Immature natural killer cell (primary cell): ENCODE data around the gene MMP24OS. TPM values are rescaled to one million over a fixed set of nuclear protein-coding genes. Genes with fewer than 3 reads are reported as not detected.

Source experiments
- DNase-seq, 3 donors: peaks; one replicate each; pipeline ENCODE4 v3.0.0; 2022; ENCODE audit warnings: mixed read lengths in 1 of 3
- H3K27ac Mint-ChIP-seq, 6 donors: one replicate each; pipeline ENCODE4 v1.8.0; 2020; ENCODE audit warnings: mixed read lengths in 6 of 6, mild to moderate bottlenecking in 5 of 6, inconsistent platforms in 4 of 6, moderate library complexity in 3 of 6
- H3K27me3 Mint-ChIP-seq, 3 donors: one replicate each; pipeline ENCODE4 v1.8.0; 2020 to 2021; ENCODE audit warnings: low read depth in 3 of 3, mild to moderate bottlenecking in 3 of 3, mixed read lengths in 3 of 3, moderate library complexity in 3 of 3, inconsistent platforms in 1 of 3
- H3K36me3 Mint-ChIP-seq, 3 donors: one replicate each; pipeline ENCODE4 v1.8.0; 2020; ENCODE audit warnings: mixed read lengths in 3 of 3, inconsistent platforms in 2 of 3, mild to moderate bottlenecking in 2 of 3
- H3K4me1 Mint-ChIP-seq, 2 donors: one replicate each; pipeline ENCODE4 v1.8.0; 2020; ENCODE audit warnings: inconsistent platforms in 2 of 2, mild to moderate bottlenecking in 2 of 2, mixed read lengths in 2 of 2, moderate library complexity in 1 of 2
- H3K4me3 Mint-ChIP-seq, 5 donors: one replicate each; pipeline ENCODE4 v1.8.0; 2020; ENCODE audit warnings: mild to moderate bottlenecking in 5 of 5, mixed read lengths in 5 of 5, inconsistent platforms in 3 of 5, moderate library complexity in 3 of 5
- H3K9me3 Mint-ChIP-seq, 6 donors: one replicate each; pipeline ENCODE4 v1.8.0; 2020; ENCODE audit warnings: mild to moderate bottlenecking in 6 of 6, mixed read lengths in 6 of 6, inconsistent platforms in 4 of 6, moderate library complexity in 3 of 6
- polyA plus RNA-seq, 3 donors: library from polyadenylated mRNA; unstranded; fragments of 300-500 nt; fragmentation: Illumina TruSeq; gene quantifications; one replicate each; pipeline ENCODE4 v1.2.3, GENCODE V29; 2021

Gene MMP24OS
- polyA plus RNA-seq, 3 donors from 2014 or later, result 5.1 to 22.2 (median 17.7) TPM

DNA sequence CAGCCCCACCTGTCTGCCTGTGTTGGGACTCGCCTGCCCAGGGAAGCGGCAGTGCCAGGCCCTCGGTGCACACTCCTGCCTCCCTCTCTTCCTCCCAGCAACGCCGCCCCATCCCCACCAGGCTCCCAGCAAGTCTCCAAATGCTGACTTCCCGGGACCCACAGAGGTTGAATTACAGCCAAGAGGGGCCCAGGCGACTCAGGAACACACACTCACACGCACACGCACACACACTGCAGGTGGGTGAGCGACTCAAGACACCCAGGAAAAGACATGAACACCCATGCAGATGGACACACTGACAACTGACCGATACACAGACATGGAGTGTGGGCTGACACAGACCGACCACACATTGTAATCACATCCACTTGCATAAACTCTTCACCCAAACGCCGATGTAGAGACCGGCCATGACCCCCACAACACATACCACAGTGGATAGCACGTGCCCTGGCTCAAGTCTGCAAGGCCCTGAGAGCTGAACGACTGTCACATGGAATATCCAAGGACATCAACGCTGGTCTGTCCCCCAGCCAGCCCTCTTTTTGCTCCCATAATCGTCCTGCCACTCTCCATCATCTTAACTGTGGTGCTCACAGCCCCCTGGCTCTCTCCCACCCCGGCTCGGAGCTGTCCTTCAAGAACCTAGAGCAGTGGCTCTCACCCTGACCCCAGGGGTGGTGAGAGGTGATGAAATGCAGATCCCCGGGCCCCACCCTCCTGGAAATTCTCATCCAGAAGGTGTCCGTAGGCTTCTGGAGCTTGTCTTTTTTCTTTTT is 14.8 kb upstream of the MMP24OS start:
- H3K27me3 Mint-ChIP-seq, result peaks cover 5 to 8% (median 5%) of the 10 kb centered on the region in 3 donors
- DNase-seq, result no peak
- peaks cover 0 to 5% of the 10 kb centered on the region in 2 donors for H3K4me1 Mint-ChIP-seq
- H3K36me3 Mint-ChIP-seq, result no peaks in the 10 kb centered on the region
- no peak overlapping the region for H3K4me3 Mint-ChIP-seq
- H3K27ac Mint-ChIP-seq, result no peak overlapping the region
- no peaks in the 10 kb centered on the region for H3K9me3 Mint-ChIP-seq

DNA sequence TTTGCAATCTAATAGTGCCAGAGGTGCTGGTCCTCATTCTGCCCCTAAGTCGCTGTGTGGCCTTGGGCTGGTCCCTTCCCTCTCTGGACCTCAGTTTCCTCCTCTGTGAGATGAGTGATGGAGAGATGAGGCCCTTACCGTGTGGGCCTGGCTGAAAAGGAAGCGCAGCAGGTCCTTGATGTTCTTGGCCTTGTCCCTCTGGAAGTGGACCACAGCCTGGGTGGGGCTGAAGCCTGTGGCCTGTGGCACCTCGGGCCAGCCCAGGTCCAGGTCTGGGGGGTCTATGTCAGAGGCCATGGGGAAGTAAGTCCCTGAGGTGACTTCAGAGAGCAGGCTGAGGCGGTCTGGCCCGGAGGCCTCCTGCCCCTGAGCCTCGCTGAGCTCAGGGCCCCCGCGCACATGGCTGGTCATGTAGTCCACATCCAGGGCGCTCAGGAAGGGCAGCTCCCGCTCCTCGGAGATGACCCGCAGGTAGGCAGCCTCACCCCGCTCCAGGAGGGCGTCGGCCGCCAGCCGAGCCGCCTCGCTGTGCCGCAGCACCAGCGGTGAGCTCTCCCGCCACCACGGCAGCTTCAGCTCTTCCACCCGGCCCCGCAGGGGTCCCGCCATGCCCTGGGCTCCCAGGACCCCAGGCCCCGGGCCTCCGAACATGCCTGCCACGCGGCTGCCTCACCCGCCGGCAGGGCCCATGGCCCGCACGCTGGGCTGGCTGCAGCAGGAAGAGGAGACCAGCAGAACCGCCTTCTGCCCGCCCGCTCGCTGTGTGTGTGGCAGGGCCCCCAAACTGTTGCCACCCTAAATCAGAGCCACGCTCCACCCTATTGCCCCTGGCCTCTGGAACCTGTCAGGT is 14.0 kb upstream of the MMP24OS start, which contains the start of gene FAM83C:
TSS of gene FAM83C (minus strand) at position 772 of the 850 bp plus-strand sequence. CDS start at position 651, 121 bp downstream.
- H3K9me3 Mint-ChIP-seq, result no peaks in the 10 kb centered on the region
- H3K36me3 Mint-ChIP-seq, result no peaks in the 10 kb centered on the region
- H3K27me3 Mint-ChIP-seq, result peaks cover 5 to 8% (median 5%) of the 10 kb centered on the region in 3 donors
- no peak within 1 kb of the TSS for H3K27ac Mint-ChIP-seq
- no peak within 1 kb of the TSS for H3K4me3 Mint-ChIP-seq
- peaks cover 0 to 5% of the 10 kb centered on the region in 2 donors for H3K4me1 Mint-ChIP-seq
- DNase-seq, result no peak

DNA sequence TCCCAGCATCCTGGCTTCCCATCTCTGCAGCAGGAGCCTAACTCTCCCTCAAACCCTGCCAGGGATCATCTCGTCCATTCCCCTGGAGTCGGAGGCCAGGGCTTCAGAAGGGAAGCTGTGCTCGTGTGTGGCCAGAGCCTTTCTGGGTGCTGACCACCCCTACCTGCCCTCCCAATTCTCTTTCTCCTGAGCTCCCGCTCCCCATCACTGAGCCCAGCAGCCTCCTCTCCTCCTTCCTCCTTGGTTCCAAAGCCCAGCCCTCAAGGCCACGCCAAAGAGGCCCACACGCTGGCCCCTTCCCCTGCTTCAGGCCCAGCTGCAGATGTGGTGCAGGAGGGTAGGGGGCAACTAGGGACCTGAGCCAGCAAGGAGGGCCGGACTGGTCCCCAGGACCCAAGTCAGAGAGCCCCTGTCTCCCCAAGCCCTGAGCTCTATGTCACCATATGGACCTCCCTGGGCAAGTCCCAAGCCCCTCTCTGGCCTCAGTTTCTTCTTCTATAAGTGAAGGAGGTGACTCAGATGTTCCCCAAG is 13.0 kb upstream of the MMP24OS start:
- Mint-ChIP-seq H3K27ac (no peak overlapping the region), H3K9me3 (no peaks in the 10 kb centered on the region), H3K27me3 (peaks cover 5% of the 10 kb centered on the region in 3 donors), H3K36me3 (no peaks in the 10 kb centered on the region), H3K4me3 (no peak overlapping the region), H3K4me1 (peaks cover 2 to 8% of the 10 kb centered on the region in 2 donors)
- DNase-seq, result no peak

DNA sequence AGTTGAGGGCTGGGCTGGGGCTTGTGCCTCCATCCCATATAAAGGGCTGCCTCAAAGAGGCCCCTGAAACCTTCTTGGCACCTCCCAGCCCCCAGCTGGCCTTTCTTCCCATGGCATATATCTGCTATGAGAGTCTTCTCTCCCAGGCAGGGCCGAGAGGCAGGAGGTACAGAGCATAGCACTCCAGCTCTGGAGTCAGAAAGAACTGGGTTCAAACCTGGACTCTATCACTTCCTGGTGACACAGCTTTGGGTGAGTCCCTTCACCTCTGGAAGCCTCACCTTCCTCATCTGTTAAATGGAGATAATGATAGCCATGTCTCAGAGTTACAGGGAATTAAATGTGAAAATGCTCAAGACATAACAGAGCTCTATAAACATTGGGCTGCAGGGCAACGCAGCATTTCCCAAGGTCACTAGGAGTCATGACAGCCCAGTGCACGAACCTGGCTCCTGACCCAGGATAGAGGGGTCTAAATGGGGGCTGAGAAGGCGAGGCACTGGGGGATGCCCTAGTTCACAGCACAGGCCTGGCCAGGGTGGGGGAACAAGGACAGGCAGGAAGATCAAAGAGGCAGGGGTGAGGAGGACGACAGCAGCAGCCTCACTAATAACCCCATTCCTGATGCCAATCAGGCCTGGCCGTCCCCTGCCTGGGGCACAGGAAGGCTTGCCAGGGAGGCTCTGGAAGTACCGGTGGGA is 12.4 kb upstream of the MMP24OS start:
- no peak overlapping the region for H3K4me3 Mint-ChIP-seq
- no peaks in the 10 kb centered on the region for H3K36me3 Mint-ChIP-seq
- no peak overlapping the region for H3K27ac Mint-ChIP-seq
- peaks cover 3 to 5% (median 5%) of the 10 kb centered on the region in 3 donors for H3K27me3 Mint-ChIP-seq
- no peak for DNase-seq
- no peaks in the 10 kb centered on the region for H3K9me3 Mint-ChIP-seq
- peaks cover 8 to 11% of the 10 kb centered on the region in 2 donors for H3K4me1 Mint-ChIP-seq

DNA sequence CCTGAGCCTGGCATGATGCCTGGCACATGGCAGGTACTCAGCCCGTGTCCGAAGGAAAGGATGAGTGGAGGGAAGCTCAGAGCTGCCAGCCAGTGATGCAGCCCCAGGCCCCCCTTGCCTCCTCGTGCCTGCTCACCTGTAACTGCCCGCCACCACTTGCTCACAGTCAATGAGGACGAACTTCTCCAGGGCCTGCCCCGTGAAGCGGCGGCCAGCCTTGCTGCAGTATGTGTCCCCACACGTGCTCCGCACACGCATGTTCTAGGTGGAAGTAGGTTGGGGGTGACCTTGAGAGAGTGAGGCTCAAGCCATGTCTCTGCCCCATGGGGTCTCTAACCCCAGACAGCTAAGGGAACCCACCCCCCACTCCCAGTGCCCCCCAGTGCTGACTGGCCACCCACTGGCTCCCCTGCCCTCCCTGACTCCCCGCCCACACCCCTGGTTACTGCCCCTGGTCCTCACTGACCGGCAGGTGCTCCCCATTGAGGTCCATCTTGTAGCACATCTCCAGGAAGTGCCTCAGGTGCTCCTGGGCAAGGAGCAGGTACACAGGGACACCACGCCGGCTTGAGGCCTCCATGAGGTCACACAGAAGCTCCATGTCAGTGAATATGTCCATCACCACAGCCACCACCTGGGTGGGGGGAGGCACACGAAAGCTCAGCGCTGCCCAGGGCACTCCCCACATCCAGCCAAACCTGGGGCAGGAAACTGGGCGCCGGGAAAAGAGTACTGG is 10.6 kb upstream of the MMP24OS start:
- no peaks in the 10 kb centered on the region for H3K9me3 Mint-ChIP-seq
- no peaks in the 10 kb centered on the region for H3K36me3 Mint-ChIP-seq
- peaks cover 3 to 5% (median 3%) of the 10 kb centered on the region in 3 donors for H3K27me3 Mint-ChIP-seq
- H3K4me3 Mint-ChIP-seq, result no peak overlapping the region
- DNase-seq, result no peak
- H3K27ac Mint-ChIP-seq, result no peak overlapping the region
- H3K4me1 Mint-ChIP-seq, result peaks cover 19 to 22% of the 10 kb centered on the region in 2 donors

DNA sequence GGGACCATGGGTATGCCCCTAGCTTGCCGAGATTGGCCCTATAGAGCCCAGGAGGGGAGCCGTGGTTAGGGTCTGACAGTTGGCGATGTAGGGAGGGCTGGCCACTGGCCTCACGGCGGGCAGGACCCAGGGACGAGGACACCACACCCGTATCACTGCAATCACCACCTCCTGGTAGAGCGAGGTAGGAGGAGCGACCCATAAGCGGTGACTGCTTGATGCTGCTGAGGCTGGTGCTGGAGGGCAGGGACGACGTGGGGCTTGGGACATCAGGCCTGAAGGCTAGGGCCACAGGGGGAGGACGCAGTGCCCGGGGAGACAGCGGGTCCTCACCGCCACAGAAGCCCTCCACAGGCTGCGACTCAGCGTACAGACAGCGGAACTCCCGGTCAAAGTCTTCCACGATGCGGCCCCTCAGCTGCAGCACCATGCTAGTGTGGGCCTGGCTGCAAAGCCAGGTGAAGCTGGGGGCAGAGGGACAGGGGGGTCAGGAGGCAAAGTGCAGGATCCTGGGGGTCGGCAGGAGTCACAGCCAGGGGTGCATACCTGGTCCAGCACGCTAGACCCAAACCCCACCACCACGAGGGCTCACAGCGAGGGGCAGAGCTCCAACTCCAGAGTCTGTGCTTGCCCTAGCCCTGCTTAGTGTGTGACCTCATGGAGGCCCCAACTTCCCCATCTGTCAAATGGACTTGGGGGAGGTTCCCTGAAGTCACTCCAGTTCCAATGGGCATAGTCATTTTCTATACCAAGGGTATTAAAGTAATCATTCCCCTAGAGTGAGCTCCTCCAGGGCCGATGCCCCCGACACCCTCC is 9.8 kb upstream of the MMP24OS start:
- Mint-ChIP-seq H3K4me3 (no peak overlapping the region), H3K36me3 (peaks cover 0 to 3% (median 0%) of the 10 kb centered on the region in 3 donors), H3K4me1 (peaks cover 23 to 28% of the 10 kb centered on the region in 2 donors), H3K27ac (no peak overlapping the region), H3K9me3 (no peaks in the 10 kb centered on the region), H3K27me3 (peaks cover 2 to 5% (median 3%) of the 10 kb centered on the region in 3 donors)
- no peak for DNase-seq

DNA sequence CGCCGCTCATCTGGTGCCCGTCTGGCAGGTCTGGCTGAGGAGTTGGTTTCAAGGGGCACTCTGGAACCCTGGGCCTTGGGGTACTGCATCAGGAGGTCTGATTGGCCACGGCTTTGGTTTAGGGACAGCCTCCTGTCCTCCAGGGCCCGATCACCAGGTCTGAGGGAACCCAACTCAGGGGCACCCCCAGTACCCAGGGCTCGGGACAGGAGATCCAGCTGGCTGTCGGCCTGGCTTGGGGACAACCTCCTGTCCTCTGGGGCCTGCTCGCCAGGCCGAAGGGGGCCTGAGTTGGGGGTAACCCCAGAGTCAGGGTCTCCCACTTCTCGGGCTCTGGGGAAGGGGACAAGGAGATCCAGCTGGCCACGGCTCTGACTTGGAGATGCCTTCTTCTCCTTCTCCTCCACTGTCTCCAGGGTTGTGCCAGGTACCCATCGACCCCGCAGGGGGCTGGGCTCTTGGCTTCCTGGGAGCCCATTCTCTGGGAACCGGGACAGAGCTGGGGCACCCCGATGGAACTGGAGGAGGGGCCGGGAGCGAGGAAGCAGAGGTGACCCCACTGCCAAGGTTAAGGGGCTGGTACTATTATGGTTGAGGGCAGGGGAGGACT is 9.1 kb upstream of the MMP24OS start:
- Mint-ChIP-seq H3K9me3 (no peaks in the 10 kb centered on the region), H3K27ac (no peak overlapping the region), H3K27me3 (peaks cover 0 to 3% (median 0%) of the 10 kb centered on the region in 3 donors), H3K4me1 (peaks cover 26 to 31% of the 10 kb centered on the region in 2 donors), H3K4me3 (no peak overlapping the region), H3K36me3 (peaks cover 0 to 3% (median 3%) of the 10 kb centered on the region in 3 donors)
- no peak for DNase-seq

DNA sequence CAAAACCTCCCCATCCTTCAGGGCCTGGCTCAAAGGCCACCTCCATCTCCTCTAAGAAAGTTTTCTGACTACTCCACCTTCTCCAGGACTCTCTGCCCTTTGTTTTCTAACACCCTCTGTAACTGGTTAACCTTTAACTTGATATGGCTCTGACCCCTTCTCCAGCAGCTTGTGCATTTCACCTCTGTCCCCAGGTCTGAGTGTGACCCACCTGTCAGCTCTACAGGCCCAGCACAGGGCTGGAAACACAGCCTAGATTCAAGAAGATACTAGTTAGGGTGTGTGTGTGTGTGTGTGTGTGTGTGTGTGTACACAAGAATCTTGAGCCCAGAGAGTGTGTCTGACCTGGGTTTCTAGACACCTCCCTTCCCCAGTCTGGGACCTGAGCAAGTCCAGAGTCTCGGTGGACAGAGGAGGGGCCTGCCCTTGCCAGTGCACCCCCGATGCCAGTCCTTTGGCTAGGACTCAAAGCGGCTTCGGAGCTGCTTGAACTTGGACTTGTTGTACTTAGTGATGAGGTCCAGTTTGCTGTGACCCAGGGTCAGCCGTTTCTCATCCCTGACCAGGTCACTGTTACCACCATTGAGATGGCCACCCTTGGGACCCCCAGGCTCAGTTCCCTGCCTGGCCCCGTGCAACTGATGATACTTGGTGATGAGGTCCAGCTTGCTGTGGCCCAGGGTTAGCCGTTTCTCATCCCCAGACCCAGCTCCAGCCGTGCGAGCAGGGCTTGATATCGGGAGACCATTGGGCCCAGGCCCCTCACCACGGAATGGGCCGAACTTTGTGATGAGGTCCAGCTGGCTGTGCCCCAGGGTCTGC is 8.4 kb upstream of the MMP24OS start:
- H3K27me3 Mint-ChIP-seq, result peaks cover 0 to 3% (median 0%) of the 10 kb centered on the region in 3 donors
- H3K36me3 Mint-ChIP-seq, result peaks cover 0 to 6% (median 3%) of the 10 kb centered on the region in 3 donors
- DNase-seq, result no peak
- H3K27ac Mint-ChIP-seq, result peak overlapping the region; percentile 56 to 95 (median 78)
- no peaks in the 10 kb centered on the region for H3K9me3 Mint-ChIP-seq
- H3K4me3 Mint-ChIP-seq, result peak overlapping the region; percentile 71 to 96 (median 85)
- H3K4me1 Mint-ChIP-seq, result peaks cover 26 to 36% of the 10 kb centered on the region in 2 donors

DNA sequence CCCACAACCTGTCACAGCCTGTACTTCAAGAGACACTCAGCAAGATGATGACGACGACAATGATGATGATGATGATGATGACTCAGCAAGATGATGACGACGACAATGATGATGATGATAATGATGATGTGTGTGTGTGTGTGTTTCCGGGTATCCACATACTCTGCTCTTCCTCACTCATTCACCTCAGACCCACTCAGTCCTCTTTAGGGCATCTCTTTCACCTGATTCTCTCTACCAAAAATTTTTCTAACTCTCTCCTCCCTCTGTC is 7.8 kb upstream of the MMP24OS start:
- Mint-ChIP-seq H3K4me1 (peaks cover 26 to 36% of the 10 kb centered on the region in 2 donors), H3K4me3 (peak overlapping the region; percentile 71 to 96 (median 85)), H3K9me3 (no peaks in the 10 kb centered on the region), H3K36me3 (peaks cover 0 to 6% (median 3%) of the 10 kb centered on the region in 3 donors), H3K27me3 (peaks cover 0 to 2% (median 0%) of the 10 kb centered on the region in 3 donors), H3K27ac (peak overlapping the region; percentile 56 to 95 (median 78))
- no peak for DNase-seq

DNA sequence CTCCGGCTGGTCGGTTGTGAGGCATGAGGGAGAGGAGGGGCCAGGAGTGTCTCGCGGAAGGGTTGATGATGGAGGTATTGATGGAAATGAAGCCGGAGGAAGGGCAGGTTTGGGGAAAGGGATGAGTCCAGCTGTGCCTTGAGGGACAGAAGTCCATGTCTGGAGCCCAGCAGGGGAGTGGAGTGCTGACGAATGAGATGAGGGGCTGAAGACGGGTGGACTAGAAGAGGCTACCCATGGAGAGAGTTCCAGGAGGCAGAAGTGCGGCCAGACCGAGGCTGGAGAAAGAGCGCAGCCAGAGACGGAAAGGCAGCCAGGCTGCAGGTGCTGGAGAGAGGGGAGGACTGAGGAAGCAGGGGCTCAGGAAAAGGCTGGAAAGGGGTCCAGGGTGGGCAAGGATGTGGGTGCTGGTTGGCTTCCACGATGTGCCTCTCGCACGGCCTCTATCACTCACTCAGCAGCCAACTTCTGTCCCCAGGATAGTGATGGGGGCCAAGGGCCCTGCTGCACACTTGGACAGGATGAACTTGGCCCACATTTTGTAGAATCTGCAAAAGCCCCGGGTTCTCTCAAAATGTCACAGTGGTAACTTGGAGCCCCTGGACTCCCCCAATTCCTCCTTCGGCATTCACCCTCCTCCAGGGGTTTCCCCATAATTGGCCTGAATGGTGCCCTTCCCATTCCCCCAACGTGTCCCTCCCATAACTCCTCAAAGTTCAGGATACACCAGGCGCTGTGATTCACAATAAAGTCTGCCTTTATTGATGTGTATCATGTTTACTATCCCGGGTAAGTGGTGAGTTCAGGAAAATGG is 7.3 kb upstream of the MMP24OS start:
- Mint-ChIP-seq H3K4me1 (peaks cover 27 to 36% of the 10 kb centered on the region in 2 donors), H3K9me3 (no peaks in the 10 kb centered on the region), H3K27me3 (peaks cover 0 to 1% (median 0%) of the 10 kb centered on the region in 3 donors), H3K36me3 (peaks cover 2 to 8% (median 4%) of the 10 kb centered on the region in 3 donors), H3K27ac (peak overlapping the region; percentile 81 to 95 (median 91)), H3K4me3 (peak overlapping the region; percentile 85 to 97 (median 92))
- DNase-seq, result no peak
